ENCODE measurements around the gene UPK2. TPM values are rescaled to one million over a fixed set of nuclear protein-coding genes. Genes with fewer than 3 reads are reported as not detected.

Gene UPK2
- total RNA-seq, 1 experiment from 2014 or later, result 3.5 TPM

DNA sequence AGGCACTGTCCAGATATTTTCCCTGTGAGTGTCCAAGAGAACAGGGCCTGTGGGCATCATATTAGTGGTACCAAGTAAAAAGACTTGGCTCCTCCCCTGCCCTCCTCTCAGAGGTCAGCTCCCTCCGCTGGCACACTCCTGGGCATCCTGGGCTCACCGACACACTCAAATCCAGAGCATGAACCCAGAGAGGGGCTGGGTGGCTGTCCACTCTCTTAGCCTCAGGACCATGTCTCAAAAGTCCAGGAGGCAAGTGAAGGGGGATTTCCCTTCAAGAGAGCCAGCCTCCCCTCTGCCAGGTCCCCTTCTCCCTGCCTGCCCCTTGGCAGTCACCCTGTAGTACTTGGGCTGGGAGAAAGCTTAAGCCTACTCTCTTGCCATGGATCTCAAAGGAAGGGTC, 40.7 kb upstream of the UPK2 start:
- no TSS peak for BruUV-seq (replicated peaks)
- Histone ChIP-seq H3K4me1 (peaks cover 79% of the 10 kb centered on the region), H3K4me3 (ENCODE audit: low read depth, low read length) (no peak overlapping the region), H3K9me3 (no peaks in the 10 kb centered on the region), H3K27me3 (replicated peaks; ENCODE audit: control insufficient read depth, insufficient read depth, low read length) (no peaks in the 10 kb centered on the region), H3K36me3 (ENCODE audit: control insufficient read depth, insufficient read depth, low read length) (peaks cover 3% of the 10 kb centered on the region; the same call in 1 of the 2 replicates)
- H3K9me3 Mint-ChIP-seq (ENCODE audit: unreplicated experiment), result no peaks in the 10 kb centered on the region
- peaks cover 85% of the 10 kb centered on the region for H3K36me3 Mint-ChIP-seq (ENCODE audit: insufficient read depth, unreplicated experiment)
- H3K4me3 Mint-ChIP-seq (ENCODE audit: unreplicated experiment), result peak overlapping the region; percentile 12
- peaks cover 61% of the 10 kb centered on the region for H3K4me1 Mint-ChIP-seq (ENCODE audit: low read depth, unreplicated experiment)
- CTCF ChIA-PET, result interaction anchor here (1.9 kb wide), 1 partner anchor 13 kb away, joined by 17 read pairs; no protein-coding TSS in a partner anchor
- no peak for DNase-seq
- no peaks in the 10 kb centered on the region for H3K27me3 Mint-ChIP-seq (ENCODE audit: insufficient read depth, unreplicated experiment)
- POLR2A ChIA-PET, result no interaction called here
- intact Hi-C loops (cut with micrococcal nuclease; ENCODE audit: unreplicated experiment), result no loop called here
- H3K27ac Mint-ChIP-seq (ENCODE audit: unreplicated experiment), result peak overlapping the region; percentile 100
- TF ChIP-seq, protein P1, sequence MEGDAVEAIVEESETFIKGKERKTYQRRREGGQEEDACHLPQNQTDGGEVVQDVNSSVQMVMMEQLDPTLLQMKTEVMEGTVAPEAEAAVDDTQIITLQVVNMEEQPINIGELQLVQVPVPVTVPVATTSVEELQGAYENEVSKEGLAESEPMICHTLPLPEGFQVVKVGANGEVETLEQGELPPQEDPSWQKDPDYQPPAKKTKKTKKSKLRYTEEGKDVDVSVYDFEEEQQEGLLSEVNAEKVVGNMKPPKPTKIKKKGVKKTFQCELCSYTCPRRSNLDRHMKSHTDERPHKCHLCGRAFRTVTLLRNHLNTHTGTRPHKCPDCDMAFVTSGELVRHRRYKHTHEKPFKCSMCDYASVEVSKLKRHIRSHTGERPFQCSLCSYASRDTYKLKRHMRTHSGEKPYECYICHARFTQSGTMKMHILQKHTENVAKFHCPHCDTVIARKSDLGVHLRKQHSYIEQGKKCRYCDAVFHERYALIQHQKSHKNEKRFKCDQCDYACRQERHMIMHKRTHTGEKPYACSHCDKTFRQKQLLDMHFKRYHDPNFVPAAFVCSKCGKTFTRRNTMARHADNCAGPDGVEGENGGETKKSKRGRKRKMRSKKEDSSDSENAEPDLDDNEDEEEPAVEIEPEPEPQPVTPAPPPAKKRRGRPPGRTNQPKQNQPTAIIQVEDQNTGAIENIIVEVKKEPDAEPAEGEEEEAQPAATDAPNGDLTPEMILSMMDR (IDR thresholded peaks at IDR 0.05; ENCODE audit: insufficient read depth in 1 of 2, low read depth in 1 of 2, low read length in 1 of 2, severe bottlenecking in 1 of 2, unreplicated experiment in 1 of 2), result no peak

DNA sequence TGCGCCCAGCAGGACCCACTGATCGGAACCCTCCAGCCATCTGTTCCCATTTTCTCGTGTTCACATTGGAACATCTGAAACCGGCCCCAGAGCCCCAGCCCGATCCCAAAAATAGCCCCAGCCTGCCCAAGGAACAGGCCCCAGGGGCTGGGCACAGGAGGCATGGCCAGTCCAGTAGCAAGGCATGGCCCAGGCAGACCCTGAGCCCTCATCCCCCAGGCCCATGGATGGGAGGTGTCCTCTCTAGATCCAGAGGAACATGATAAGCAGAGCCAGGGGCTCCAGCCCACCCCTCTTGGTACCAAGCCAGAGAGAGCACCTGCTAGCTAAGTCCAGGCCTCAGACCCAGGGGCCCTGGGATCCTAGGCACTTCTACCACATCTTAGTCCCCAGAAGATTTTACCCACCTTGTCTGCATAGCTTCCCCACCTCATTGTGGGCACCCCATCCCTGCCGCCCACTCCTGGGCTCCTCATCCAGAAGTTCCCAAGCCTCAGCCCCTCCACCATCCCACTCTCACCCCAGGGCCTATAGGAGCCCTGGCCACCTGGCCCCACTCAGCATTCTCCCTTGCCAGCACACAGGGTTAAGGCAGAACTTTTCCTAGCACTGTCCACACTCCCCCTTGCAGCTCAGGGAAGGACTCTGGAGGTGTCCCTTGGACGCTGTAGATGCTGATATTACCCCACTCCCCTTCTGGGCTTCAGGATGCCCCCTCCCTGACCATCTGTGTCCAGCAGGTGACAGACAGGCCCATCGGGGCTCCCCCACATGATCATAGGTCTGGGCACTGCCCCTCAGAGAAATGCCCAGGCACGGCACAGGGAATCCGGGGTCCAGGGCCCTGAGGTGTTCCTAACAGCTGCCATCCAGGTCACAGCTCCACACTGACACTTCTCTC, 39.9 kb upstream of the UPK2 start:
- ChIA-PET CTCF (interaction anchor here (0.7 to 1.9 kb wide), 5 partner anchors 10 to 125 kb away, joined by 3 to 17 read pairs (median 5); partner anchors contain the start of genes BCL9L and DDX6), POLR2A (interaction anchor here (1.5 to 1.7 kb wide), 2 partner anchors 10 to 12 kb away, joined by 9 to 23 read pairs; partner anchors contain the start of gene BCL9L)
- H3K27ac Mint-ChIP-seq (ENCODE audit: unreplicated experiment), result peak overlapping the region; percentile 100
- peaks cover 84% of the 10 kb centered on the region for H3K36me3 Mint-ChIP-seq (ENCODE audit: insufficient read depth, unreplicated experiment)
- H3K27me3 Mint-ChIP-seq (ENCODE audit: insufficient read depth, unreplicated experiment), result no peaks in the 10 kb centered on the region
- Histone ChIP-seq H3K4me3 (ENCODE audit: low read depth, low read length) (no peak overlapping the region; the same call in 1 of the 2 replicates), H3K4me1 (peaks cover 83% of the 10 kb centered on the region), H3K9me3 (no peaks in the 10 kb centered on the region), H3K36me3 (ENCODE audit: control insufficient read depth, insufficient read depth, low read length) (peaks cover 3% of the 10 kb centered on the region; the same call in 1 of the 2 replicates), H3K27me3 (replicated peaks; ENCODE audit: control insufficient read depth, insufficient read depth, low read length) (no peaks in the 10 kb centered on the region)
- TF ChIP-seq, protein P1 (IDR thresholded peaks at IDR 0.05; ENCODE audit: insufficient read depth in 1 of 2, low read depth in 1 of 2, low read length in 1 of 2, severe bottlenecking in 1 of 2, unreplicated experiment in 1 of 2), result no peak
- peaks cover 69% of the 10 kb centered on the region for H3K4me1 Mint-ChIP-seq (ENCODE audit: low read depth, unreplicated experiment)
- no peak for DNase-seq
- BruUV-seq (replicated peaks), result no TSS peak
- intact Hi-C loops (cut with micrococcal nuclease; ENCODE audit: unreplicated experiment), result no loop called here
- no peaks in the 10 kb centered on the region for H3K9me3 Mint-ChIP-seq (ENCODE audit: unreplicated experiment)
- peak overlapping the region; percentile 78 for H3K4me3 Mint-ChIP-seq (ENCODE audit: unreplicated experiment)

DNA sequence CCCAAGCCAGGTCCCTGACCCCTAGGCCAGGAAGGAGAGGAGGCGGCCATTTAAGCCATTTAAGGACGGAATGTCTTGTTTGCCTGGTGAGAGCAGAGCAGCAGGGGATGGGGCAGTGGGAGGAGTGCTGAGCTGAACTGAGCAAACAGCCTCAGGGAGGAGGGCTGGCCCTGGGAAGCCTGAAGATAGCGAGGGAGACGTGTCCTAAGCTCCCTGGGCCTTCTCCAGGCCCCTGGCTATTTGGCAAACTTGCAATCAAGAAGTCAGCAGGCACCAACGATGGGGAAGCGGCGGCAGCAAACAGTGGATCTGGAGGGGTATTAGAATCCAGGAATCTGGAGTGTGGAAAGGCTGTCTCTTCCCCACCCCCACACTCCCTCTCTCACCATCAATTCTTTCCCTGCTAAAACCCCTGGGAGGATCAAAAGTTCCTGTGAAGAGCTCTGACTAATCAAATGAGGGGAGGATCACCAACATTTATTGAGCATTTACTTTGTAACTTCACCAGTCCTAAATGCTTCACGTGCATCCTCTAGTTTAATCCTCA, 39.2 kb upstream of the UPK2 start:
- Mint-ChIP-seq H3K4me3 (ENCODE audit: unreplicated experiment) (peak overlapping the region; percentile 78), H3K9me3 (ENCODE audit: unreplicated experiment) (no peaks in the 10 kb centered on the region), H3K27me3 (ENCODE audit: insufficient read depth, unreplicated experiment) (no peaks in the 10 kb centered on the region), H3K36me3 (ENCODE audit: insufficient read depth, unreplicated experiment) (peaks cover 81% of the 10 kb centered on the region), H3K27ac (ENCODE audit: unreplicated experiment) (peak overlapping the region; percentile 100), H3K4me1 (ENCODE audit: low read depth, unreplicated experiment) (peaks cover 74% of the 10 kb centered on the region)
- peaks cover 86% of the 10 kb centered on the region for H3K4me1 ChIP-seq
- H3K4me3 ChIP-seq (ENCODE audit: low read depth, low read length), result no peak overlapping the region; the same call in 1 of the 2 replicates
- ChIA-PET CTCF (interaction anchor here (0.7 to 1.9 kb wide), 5 partner anchors 9 to 126 kb away, joined by 3 to 17 read pairs (median 5); partner anchors contain the start of genes BCL9L and DDX6), POLR2A (interaction anchor here (0.5 to 1.7 kb wide), 6 partner anchors 9 to 101 kb away, joined by 3 to 23 read pairs (median 4); partner anchors contain the start of genes BCL9L, CENATAC, RPS25 and TRAPPC4)
- peaks cover 3% of the 10 kb centered on the region; the same call in 1 of the 2 replicates for H3K36me3 ChIP-seq (ENCODE audit: control insufficient read depth, insufficient read depth, low read length)
- H3K9me3 ChIP-seq, result no peaks in the 10 kb centered on the region
- intact Hi-C loops (cut with micrococcal nuclease; ENCODE audit: unreplicated experiment), result no loop called here
- no TSS peak for BruUV-seq (replicated peaks)
- TF ChIP-seq, protein P1 (IDR thresholded peaks at IDR 0.05; ENCODE audit: insufficient read depth in 1 of 2, low read depth in 1 of 2, low read length in 1 of 2, severe bottlenecking in 1 of 2, unreplicated experiment in 1 of 2), result no peak
- no peaks in the 10 kb centered on the region for H3K27me3 ChIP-seq (replicated peaks; ENCODE audit: control insufficient read depth, insufficient read depth, low read length)
- DNase-seq, result peak; percentile 98 to 99
